Cerebellar nuclear complex (tissue), 1 donor: ENCODE data around the gene ELAVL3.
A peak's percentile ranks its signal among the peaks of the same experiment; 100 is the strongest.

Experiments used
- DNase-seq, 2 experiments: peaks; one replicate each; lab custom pipeline; 2025; lab: John Stamatoyannopoulos, UW

Gene ELAVL3

GRCh38 chr19:11480715-11481533 lies at the start of gene ELAVL3:
ELAVL3 (minus strand) TSS chr19:11481046; CDS start chr19:11480608, 438 bp downstream.
- DNase-seq, result peak in 1 of 2 experiments; percentile 14

GRCh38 chr19:11530432-11530831 lies 49.6 kb upstream of the ELAVL3 start:
- peak; percentile 85 to 92 for DNase-seq

- peak; percentile 95 for DNase-seq
Observed at GRCh38 chr19:11528551-11529341, 47.9 kb upstream of the ELAVL3 start, which contains the start of gene ECSIT. ECSIT (minus strand) TSS chr19:11529134; CDS start chr19:11519170, 9,964 bp downstream.

- DNase-seq, result no peak
Observed at GRCh38 chr19:11519138-11519537, 38.3 kb upstream of the ELAVL3 start.

- no peak for DNase-seq
Observed at GRCh38 chr19:11513946-11514345, 33.1 kb upstream of the ELAVL3 start.

- no peak for DNase-seq
Observed at GRCh38 chr19:11510444-11510843, 29.6 kb upstream of the ELAVL3 start.

GRCh38 chr19:11507370-11508078 lies 26.7 kb upstream of the ELAVL3 start:
- DNase-seq, result no peak

- DNase-seq, result no peak
Observed at GRCh38 chr19:11506967-11507366, 26.1 kb upstream of the ELAVL3 start.

GRCh38 chr19:11506101-11506555 lies 25.3 kb upstream of the ELAVL3 start:
- DNase-seq, result no peak

- peak in 1 of 2 experiments; percentile 19 for DNase-seq
Observed at GRCh38 chr19:11505504-11506100, 24.8 kb upstream of the ELAVL3 start, which contains the start of gene ZNF653. ZNF653 (minus strand) TSS chr19:11505839; CDS start chr19:11505786, 53 bp downstream.

GRCh38 chr19:11505032-11505503 lies 24.2 kb upstream of the ELAVL3 start:
- DNase-seq, result peak; percentile 64 to 89

GRCh38 chr19:11504502-11505031 lies 23.7 kb upstream of the ELAVL3 start:
- no peak for DNase-seq

GRCh38 chr19:11499890-11500420 lies 19.1 kb upstream of the ELAVL3 start:
- DNase-seq, result no peak

GRCh38 chr19:11499220-11499726 lies 18.4 kb upstream of the ELAVL3 start:
- no peak for DNase-seq

GRCh38 chr19:11496391-11497163 lies 15.7 kb upstream of the ELAVL3 start:
- no peak for DNase-seq

GRCh38 chr19:11495885-11496284 lies 15.0 kb upstream of the ELAVL3 start:
- no peak for DNase-seq

- peak; percentile 74 to 79 for DNase-seq
Observed at GRCh38 chr19:11495481-11495880, 14.6 kb upstream of the ELAVL3 start.

- DNase-seq, result peak in 1 of 2 experiments; percentile 76
Observed at GRCh38 chr19:11494634-11495285, 13.9 kb upstream of the ELAVL3 start.

- no peak for DNase-seq
Observed at GRCh38 chr19:11489378-11489777, 8.5 kb upstream of the ELAVL3 start.
